ENCODE results near the gene ZNF879.

Gene ZNF879

GRCh38 chr5:179044765-179045164 is 21.2 kb downstream of the ZNF879 start:
- Histone ChIP-seq H3K9me3 (ENCODE audit: insufficient read depth, low read depth, low read length) (peaks cover 74% of the 10 kb centered on the region), H3K27me3 (ENCODE audit: insufficient read depth, low read length) (no peaks in the 10 kb centered on the region), H3K4me3 (ENCODE audit: low read length) (no peak overlapping the region), H3K36me3 (ENCODE audit: insufficient read depth, low read depth, low read length) (no peaks in the 10 kb centered on the region), H3K9ac (ENCODE audit: low read depth, low read length) (no peak overlapping the region), H3K4me1 (ENCODE audit: insufficient read depth, low read length) (no peaks in the 10 kb centered on the region), H3K27ac (ENCODE audit: low read length) (no peak overlapping the region)

DNA sequence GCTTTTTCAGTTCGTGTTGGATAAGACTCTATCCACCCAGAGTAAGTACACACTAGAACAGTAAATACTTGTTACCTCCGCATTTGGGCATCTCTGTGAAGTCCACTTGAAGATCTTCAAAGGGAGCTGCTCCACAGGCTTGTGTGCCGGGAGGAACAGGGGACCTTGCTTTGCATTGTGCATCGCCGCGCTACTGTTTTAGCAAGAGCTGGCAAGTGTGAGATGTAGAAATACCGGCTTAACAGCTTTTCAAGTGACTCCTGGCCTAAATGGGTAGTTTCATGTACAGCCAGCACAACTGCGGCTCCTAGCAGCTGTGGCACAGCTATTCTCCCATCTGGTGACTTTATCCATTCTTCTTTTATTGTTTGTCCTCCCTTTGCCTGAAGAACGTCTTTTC is 28.2 kb downstream of the ZNF879 start:
- H3K4me1 ChIP-seq (ENCODE audit: insufficient read depth, low read length): no peaks in the 10 kb centered on the region
- H3K4me3 ChIP-seq (ENCODE audit: low read length): no peak overlapping the region
- no peaks in the 10 kb centered on the region for H3K27me3 ChIP-seq (ENCODE audit: insufficient read depth, low read length)
- H3K36me3 ChIP-seq (ENCODE audit: insufficient read depth, low read depth, low read length): no peaks in the 10 kb centered on the region
- H3K9ac ChIP-seq (ENCODE audit: low read depth, low read length): no peak overlapping the region
- no peak overlapping the region for H3K27ac ChIP-seq (ENCODE audit: low read length)
- H3K9me3 ChIP-seq (ENCODE audit: insufficient read depth, low read depth, low read length): peaks cover 81% of the 10 kb centered on the region

GRCh38 chr5:179054036-179054785 is 30.6 kb downstream of the ZNF879 start:
- H3K9me3 ChIP-seq (ENCODE audit: insufficient read depth, low read depth, low read length): peaks cover 84% of the 10 kb centered on the region

GRCh38 chr5:179054876-179055275 is 31.3 kb downstream of the ZNF879 start:
- no peaks in the 10 kb centered on the region for H3K36me3 ChIP-seq (ENCODE audit: insufficient read depth, low read depth, low read length)
- peaks cover 89% of the 10 kb centered on the region for H3K9me3 ChIP-seq (ENCODE audit: insufficient read depth, low read depth, low read length)
- H3K27ac ChIP-seq (ENCODE audit: low read length): no peak overlapping the region
- H3K27me3 ChIP-seq (ENCODE audit: insufficient read depth, low read length): no peaks in the 10 kb centered on the region
- no peaks in the 10 kb centered on the region for H3K4me1 ChIP-seq (ENCODE audit: insufficient read depth, low read length)
- H3K9ac ChIP-seq (ENCODE audit: low read depth, low read length): no peak overlapping the region
- H3K4me3 ChIP-seq (ENCODE audit: low read length): no peak overlapping the region

More at GRCh38 chr5:179054036-179054785, 30.6 kb downstream of the ZNF879 start:
- Histone ChIP-seq H3K27me3 (ENCODE audit: insufficient read depth, low read length) (no peaks in the 10 kb centered on the region), H3K4me1 (ENCODE audit: insufficient read depth, low read length) (no peaks in the 10 kb centered on the region), H3K4me3 (ENCODE audit: low read length) (no peak overlapping the region), H3K9ac (ENCODE audit: low read depth, low read length) (no peak overlapping the region), H3K27ac (ENCODE audit: low read length) (no peak overlapping the region), H3K36me3 (ENCODE audit: insufficient read depth, low read depth, low read length) (no peaks in the 10 kb centered on the region)

DNA sequence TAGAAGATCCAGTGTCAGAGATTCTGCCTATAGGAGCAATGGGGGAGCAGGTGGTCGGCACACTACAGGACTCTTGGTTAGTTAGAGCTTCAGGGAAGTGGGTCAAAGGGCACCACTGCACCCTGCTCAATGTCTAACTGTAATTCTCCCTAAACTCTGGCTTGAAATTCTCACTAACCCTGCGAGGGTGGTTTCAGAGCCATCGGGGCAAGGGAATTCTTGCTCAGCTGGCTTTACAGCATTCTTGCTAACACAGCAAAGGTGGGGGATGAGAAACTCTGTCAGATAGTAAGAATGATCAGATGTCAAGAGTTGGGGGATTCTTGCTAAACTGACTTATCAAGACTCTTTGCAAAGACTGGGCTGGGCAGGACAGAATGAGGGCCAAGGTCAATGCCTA is 31.8 kb downstream of the ZNF879 start:
- Histone ChIP-seq H3K4me3 (ENCODE audit: low read length) (no peak overlapping the region), H3K9me3 (ENCODE audit: insufficient read depth, low read depth, low read length) (peaks cover 85% of the 10 kb centered on the region), H3K36me3 (ENCODE audit: insufficient read depth, low read depth, low read length) (no peaks in the 10 kb centered on the region), H3K27me3 (ENCODE audit: insufficient read depth, low read length) (no peaks in the 10 kb centered on the region), H3K4me1 (ENCODE audit: insufficient read depth, low read length) (no peaks in the 10 kb centered on the region), H3K27ac (ENCODE audit: low read length) (no peak overlapping the region), H3K9ac (ENCODE audit: low read depth, low read length) (no peak overlapping the region)

- Histone ChIP-seq H3K9ac (ENCODE audit: low read depth, low read length) (no peak overlapping the region), H3K4me3 (ENCODE audit: low read length) (no peak overlapping the region), H3K36me3 (ENCODE audit: insufficient read depth, low read depth, low read length) (no peaks in the 10 kb centered on the region), H3K4me1 (ENCODE audit: insufficient read depth, low read length) (no peaks in the 10 kb centered on the region), H3K27me3 (ENCODE audit: insufficient read depth, low read length) (no peaks in the 10 kb centered on the region), H3K27ac (ENCODE audit: low read length) (no peak overlapping the region), H3K9me3 (ENCODE audit: insufficient read depth, low read depth, low read length) (peaks cover 85% of the 10 kb centered on the region)
These were observed 32.2 kb downstream of the ZNF879 start for GRCh38 chr5:179055841-179056240.

- H3K36me3 ChIP-seq (ENCODE audit: insufficient read depth, low read depth, low read length): no peaks in the 10 kb centered on the region
- no peaks in the 10 kb centered on the region for H3K27me3 ChIP-seq (ENCODE audit: insufficient read depth, low read length)
- no peak within 1 kb of the TSS for H3K27ac ChIP-seq (ENCODE audit: low read length)
- peaks cover 80% of the 10 kb centered on the region for H3K9me3 ChIP-seq (ENCODE audit: insufficient read depth, low read depth, low read length)
- peak within 1 kb of the TSS; percentile 54; the same call in 1 of the 2 replicates for H3K4me3 ChIP-seq (ENCODE audit: low read length)
- H3K4me1 ChIP-seq (ENCODE audit: insufficient read depth, low read length): no peaks in the 10 kb centered on the region
- H3K9ac ChIP-seq (ENCODE audit: low read depth, low read length): peak within 1 kb of the TSS; percentile 15; the same call in 1 of the 2 replicates
These were observed 36.8 kb downstream of the ZNF879 start, which contains the start of gene ZNF354C for GRCh38 chr5:179060116-179061008. ZNF354C (plus strand) TSS chr5:179060373; CDS start chr5:179062069, 1,696 bp downstream.

GRCh38 chr5:179061025-179061424 is 37.4 kb downstream of the ZNF879 start:
- H3K27me3 ChIP-seq (ENCODE audit: insufficient read depth, low read length): no peaks in the 10 kb centered on the region
- no peak overlapping the region for H3K27ac ChIP-seq (ENCODE audit: low read length)
- H3K4me3 ChIP-seq (ENCODE audit: low read length): peak overlapping the region; percentile 54; the same call in 1 of the 2 replicates
- no peak overlapping the region; the same call in 1 of the 2 replicates for H3K9ac ChIP-seq (ENCODE audit: low read depth, low read length)
- no peaks in the 10 kb centered on the region for H3K36me3 ChIP-seq (ENCODE audit: insufficient read depth, low read depth, low read length)
- H3K9me3 ChIP-seq (ENCODE audit: insufficient read depth, low read depth, low read length): peaks cover 80% of the 10 kb centered on the region
- H3K4me1 ChIP-seq (ENCODE audit: insufficient read depth, low read length): no peaks in the 10 kb centered on the region

DNA sequence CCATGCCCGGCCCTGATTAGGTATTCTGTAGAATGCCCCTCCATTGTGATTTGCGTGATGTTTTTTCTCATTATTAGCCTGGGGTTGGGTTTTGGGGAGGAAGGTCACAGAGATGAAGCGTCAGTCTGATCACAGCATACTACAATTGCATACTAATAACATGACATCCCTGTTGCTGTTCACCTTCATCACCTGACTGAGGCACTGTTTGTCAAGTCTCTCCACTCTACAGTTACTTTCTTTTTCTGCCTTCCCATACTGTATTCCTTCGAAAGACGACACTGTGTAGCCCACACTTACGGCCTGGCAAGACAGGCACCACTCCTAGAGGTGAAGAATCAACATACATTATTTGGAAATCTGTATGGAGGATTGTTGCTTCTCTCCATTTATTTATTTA is 42.1 kb downstream of the ZNF879 start:
- H3K27ac ChIP-seq (ENCODE audit: low read length): no peak overlapping the region
- no peaks in the 10 kb centered on the region for H3K27me3 ChIP-seq (ENCODE audit: insufficient read depth, low read length)
- H3K4me3 ChIP-seq (ENCODE audit: low read length): no peak overlapping the region; the same call in 1 of the 2 replicates
- peaks cover 81% of the 10 kb centered on the region for H3K9me3 ChIP-seq (ENCODE audit: insufficient read depth, low read depth, low read length)
- no peaks in the 10 kb centered on the region for H3K4me1 ChIP-seq (ENCODE audit: insufficient read depth, low read length)
- H3K36me3 ChIP-seq (ENCODE audit: insufficient read depth, low read depth, low read length): no peaks in the 10 kb centered on the region
- no peak overlapping the region for H3K9ac ChIP-seq (ENCODE audit: low read depth, low read length)

DNA sequence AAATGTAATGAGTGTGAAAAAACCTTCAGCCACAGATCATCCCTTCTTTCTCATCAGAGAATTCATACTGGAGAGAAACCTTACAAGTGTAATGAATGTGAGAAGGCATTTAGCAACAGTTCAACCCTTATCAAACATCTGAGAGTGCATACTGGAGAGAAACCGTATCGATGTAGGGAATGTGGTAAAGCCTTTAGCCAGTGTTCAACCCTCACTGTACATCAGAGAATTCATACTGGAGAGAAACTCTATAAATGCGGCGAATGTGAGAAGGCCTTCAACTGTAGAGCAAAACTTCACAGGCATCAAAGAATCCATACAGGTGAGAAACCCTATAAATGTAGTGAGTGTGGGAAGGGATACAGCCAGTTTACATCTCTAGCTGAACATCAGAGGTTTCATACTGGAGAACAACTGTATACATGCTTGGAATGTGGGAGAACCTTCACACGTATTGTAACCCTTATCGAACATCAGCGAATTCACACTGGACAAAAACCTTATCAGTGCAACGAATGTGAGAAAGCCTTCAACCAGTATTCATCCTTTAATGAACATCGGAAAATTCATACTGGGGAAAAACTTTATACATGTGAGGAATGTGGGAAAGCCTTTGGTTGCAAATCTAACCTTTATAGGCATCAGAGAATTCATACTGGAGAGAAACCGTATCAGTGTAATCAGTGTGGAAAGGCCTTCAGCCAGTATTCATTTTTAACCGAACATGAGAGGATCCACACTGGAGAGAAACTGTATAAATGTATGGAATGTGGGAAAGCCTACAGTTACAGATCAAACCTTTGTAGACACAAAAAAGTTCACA is 55.8 kb downstream of the ZNF879 start:
- H3K4me3 ChIP-seq (ENCODE audit: low read length): 0 out of 2 replicates have a peak overlapping the region, but pooled peaks have one; percentile 29
- H3K9ac ChIP-seq (ENCODE audit: low read depth, low read length): no peak overlapping the region
- H3K9me3 ChIP-seq (ENCODE audit: insufficient read depth, low read depth, low read length): peaks cover 98% of the 10 kb centered on the region
- H3K27me3 ChIP-seq (ENCODE audit: insufficient read depth, low read length): no peaks in the 10 kb centered on the region
- H3K36me3 ChIP-seq (ENCODE audit: insufficient read depth, low read depth, low read length): peaks cover 20% of the 10 kb centered on the region; the same call in 1 of the 2 replicates
- H3K4me1 ChIP-seq (ENCODE audit: insufficient read depth, low read length): no peaks in the 10 kb centered on the region
- H3K27ac ChIP-seq (ENCODE audit: low read length): no peak overlapping the region

DNA sequence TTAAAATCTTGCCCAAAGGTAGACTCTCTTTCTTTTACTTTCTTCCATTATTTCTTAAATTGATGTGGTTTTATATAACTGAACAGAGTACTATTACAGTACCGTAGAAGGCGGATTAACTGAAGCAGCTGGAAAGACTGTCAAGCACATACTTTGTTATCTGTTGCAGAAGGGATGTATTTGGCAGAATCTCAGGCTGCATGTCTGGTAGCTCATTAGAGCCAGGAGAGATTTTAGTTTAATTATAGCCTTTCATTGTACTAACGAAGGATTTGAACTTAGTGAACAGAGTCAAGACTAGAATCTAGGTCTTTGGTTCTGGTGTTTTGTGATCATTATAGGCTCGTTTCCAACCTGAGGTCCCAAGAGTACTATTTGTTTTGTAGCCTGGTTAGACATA is 57.1 kb downstream of the ZNF879 start:
- Histone ChIP-seq H3K4me1 (ENCODE audit: insufficient read depth, low read length) (no peaks in the 10 kb centered on the region), H3K9ac (ENCODE audit: low read depth, low read length) (no peak overlapping the region), H3K27me3 (ENCODE audit: insufficient read depth, low read length) (no peaks in the 10 kb centered on the region), H3K9me3 (ENCODE audit: insufficient read depth, low read depth, low read length) (peaks cover 100% of the 10 kb centered on the region), H3K27ac (ENCODE audit: low read length) (no peak overlapping the region), H3K4me3 (ENCODE audit: low read length) (no peak overlapping the region), H3K36me3 (ENCODE audit: insufficient read depth, low read depth, low read length) (peaks cover 20% of the 10 kb centered on the region; the same call in 1 of the 2 replicates)

All from iPS-20b (cell line).